NCI-H82 (cell line): ENCODE measurements around the gene TARBP1.
"Not testable (repeated sequence)": the region's sequence is repeated elsewhere in the genome, so short reads cannot be mapped to it uniquely, and the experiment has no call there.

ENCODE experiments used
- DNase-seq: peaks from one replicate; lab custom pipeline; 2025; lab: John Stamatoyannopoulos, UW

TARBP1 gene

DNA sequence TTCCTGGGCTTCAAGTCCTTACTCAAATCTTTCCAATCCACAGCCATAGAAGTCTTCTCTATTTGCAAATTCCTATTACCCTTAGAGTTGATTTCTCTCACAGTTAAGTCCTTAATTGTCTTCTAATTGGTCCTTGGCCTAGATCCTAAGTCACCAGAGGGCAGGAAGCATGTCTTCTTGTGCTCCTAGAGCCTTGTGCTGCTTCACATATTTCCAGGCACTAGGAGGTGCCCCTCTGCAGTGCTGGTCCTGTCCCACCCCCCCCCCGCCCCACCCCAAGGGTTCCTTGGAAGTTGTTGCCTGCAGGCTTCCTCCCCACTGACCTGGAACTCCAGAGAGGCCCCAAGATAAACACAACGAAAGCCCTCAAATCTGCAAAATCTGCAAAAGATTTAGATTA is 28.1 kb upstream of the TARBP1 start:
- DNase-seq = no peak

DNA sequence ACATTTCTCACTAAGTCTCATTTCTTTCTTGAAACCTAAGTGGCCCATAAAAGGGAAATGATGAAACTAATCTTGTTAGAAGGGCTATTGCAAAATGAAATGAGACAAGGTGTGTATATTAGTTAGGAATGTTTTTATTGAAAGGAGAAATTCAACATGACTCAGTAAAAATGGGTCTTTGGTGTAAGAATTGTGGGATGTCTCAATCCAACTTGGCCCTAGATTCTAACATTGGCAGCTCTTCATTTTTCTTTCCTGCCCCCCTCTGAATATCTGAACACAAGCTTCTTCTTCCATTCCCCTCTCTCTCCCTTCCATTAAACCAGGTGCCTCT is 26.8 kb upstream of the TARBP1 start:
- DNase-seq = no peak

DNA sequence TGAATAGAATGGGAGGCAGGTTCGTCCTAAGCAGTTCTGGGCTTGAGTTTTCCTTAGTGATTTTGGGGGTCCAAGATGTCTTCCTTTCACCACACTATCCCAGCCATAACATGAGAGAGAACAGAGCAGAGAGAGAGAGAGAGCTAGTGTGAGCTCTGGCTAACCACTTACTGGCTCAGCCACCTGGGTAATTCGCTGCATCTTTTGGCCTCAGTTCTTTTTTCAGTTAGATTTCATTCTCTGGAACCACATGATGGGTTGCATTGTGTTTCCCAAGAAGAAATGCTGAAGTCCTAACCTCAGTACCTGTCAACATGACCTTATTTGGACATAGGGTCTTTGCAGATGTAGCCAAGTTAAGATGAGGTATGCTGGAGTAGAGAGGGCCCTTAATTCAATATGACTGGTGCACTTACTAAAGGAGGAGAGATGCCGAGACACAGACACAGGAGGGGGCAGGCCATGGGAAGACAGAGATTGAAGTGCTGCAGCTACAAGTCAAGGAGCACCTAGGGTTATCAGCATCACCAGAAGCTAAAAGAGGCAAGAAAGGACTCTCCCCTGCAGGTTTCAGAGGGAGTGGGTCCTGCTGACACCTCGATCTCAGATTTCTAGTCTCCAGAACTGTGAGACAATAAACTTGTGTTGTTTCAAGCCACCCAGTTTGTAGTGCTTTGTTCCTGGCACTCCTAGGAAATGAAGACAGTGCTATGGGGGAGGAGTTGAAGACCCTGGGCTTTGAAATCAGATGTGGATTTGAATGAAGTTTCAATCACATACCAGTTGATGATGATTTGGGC is 26.2 kb upstream of the TARBP1 start:
- no peak for DNase-seq

DNA sequence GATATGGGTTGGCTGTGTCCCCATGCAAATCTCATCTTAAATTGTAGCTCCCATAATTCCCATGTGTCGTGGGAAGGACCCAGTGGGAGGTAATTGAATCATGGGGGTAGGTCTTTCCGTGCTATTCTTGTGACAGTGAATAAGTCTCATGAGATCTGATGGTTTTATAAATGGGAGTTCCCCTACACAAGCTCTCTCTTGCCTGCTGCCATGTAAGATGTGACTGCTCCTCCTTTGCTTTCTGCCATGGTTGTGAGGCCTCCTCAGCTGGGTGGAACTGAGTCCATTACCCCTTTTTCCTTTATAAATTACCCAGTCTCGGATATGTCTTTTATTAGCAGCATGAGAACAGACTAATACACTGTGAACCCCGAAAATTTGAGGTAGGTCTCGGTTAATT is 25.3 kb upstream of the TARBP1 start:
- not testable (repeated sequence) for DNase-seq

DNA sequence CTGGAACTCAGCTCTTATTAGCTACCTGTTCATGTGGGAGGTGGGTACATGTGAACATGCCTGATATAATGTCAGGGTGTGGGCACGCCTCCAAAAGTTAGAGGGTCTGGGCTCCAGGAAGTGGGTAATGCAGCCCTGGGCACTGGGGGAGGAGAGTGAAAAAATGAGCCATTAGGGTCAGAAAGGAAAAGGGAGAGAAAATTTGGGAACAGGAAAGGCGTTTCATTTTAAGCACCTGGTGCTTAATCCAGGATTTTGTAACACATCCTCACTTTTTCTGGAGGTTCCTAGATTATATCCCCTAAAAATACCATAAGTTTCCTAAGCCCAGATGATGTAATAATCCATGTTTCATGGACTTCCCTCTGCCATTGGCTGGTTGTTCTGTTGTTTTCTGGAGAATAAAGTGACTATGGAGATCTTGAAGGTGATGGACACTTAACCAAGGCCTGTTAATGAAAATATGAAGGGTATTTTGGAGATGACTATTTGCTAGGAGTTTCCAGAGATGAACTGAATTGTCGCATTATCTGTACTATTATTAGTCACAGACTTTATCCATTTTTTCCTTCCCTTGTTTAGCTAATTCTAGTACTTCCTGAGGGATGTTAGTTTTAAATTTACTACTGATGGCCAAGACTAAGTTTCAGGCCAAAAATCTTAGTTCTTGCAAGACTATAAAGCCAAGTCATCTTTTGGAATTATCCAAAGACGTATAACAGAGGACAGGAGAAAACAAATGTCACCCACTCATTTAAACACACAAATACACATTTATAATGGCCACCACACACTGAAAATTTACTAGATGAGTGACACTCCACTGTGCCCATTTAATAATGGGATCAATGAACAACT is 24.4 kb upstream of the TARBP1 start:
- DNase-seq = no peak

DNA sequence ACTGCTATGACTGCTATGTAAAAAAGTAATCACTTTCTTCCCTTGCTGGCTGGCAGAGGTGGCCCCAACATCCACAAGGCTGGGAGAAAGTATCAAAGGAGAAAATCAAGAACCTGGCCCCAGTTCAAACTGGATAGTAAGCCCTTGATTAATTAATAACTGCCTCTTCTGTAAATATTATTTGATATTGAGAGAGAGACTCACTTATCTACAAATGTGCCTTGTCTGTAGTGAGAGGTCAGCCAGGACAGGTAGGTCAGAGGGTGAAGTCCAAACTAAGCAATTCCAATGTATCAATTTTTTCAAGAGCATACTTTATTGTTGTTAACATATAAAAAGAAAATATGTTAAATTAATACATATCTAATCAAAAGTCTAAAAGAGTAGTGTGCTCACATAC is 23.8 kb upstream of the TARBP1 start:
- DNase-seq = no peak

DNA sequence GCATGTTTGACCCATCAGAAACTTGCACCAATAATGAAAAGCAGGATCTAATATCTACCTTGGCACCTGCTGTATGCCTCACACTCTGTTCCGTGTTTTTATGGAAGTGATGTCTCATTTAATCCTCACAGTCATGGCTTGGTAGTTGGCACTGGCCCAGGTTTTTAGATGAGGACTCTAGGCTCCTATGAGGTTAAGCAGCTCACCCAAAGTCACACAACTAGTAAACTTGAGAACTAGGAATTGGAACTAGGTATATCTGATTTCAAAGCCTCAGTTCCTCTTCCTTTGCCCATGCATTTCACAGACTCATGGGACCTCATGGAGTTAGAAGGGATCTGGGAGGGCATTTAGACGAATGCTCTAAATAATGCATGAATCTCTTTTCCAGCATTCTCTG is 21.3 kb upstream of the TARBP1 start:
- DNase-seq = peak; percentile 83

DNA sequence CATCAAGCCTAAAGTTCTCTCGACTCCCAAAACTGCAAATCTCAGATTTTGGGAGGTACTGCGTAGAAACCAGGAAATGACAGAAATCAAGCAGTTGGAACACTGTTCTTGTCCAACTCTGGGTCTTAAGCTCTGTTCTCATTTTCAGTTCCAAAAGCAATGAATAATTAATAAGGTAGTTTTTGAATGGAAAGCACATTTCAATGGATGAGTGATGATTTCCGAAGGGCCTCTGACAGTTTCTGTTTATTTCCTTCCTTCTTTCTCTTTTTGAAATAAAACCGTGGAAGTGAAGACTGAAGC is 20.9 kb upstream of the TARBP1 start:
- no peak for DNase-seq

DNA sequence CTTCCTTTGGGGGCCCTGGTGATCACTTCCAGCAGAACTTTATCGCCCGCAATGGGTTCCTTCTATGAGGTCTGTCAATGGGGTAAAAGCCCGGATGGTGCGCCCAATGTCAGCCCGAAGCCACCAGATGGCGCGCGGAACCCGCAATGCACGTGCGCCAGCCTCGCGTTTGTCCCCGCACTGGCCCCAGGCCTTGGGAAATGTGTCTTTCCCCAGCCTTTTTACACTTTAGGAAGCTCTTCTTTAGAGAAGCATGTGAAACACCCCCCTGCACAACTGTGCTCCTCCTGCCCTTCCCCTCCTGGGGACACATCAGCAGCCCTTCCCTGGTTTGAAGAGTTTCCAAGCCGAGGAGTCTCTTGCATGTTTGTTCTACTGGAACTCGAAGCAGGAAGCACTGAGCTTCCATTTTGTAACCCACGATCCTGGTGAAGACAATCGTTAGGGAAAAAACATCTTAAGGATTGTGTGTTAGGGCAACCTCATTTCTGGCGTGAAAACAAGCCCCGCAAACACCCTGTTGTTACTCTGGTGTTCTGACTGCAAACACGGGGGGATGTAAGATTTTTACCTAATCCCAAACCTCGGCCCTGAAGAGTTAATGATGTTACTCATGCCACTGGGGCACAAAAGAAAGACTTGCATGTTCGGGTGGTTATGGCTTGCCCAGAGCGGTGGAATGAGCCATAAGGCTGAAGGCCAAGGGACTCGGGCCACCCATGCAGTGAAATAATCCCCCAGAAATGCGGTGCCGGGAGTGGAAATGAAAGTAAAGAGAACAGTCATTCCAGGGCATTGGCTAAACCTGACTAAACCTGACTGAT is 20.4 kb upstream of the TARBP1 start:
- DNase-seq = peak; percentile 93

DNA sequence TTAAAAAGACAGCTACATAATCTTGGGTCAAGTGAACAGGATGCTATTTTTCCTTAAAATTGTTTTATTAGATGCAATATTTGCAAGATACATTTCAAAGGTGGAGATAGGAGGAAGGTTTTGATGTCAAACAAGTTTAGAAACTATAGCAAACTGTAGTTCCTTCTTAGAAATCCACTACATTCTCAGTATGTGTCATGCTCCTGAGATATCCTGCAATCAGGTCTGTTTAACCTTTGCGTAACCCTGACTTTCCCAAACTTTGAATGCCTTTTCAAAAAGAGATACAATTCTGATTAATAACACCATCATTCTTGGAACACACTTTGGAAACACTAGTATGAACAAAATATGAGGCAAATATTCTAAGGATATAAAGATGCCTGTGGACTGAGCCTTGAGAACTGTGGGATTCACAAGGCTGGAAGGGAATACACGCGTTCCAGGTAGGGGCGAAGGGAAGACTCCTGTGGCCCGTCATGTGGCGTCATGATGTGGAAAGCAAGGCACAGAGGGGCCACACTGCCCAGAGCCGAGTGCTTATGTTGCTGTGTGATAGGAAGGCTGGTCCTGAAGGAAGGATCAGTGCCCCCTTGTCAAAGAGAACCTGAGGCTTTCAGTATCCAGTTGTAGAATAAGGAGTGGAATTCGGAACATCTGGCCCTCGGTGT is 19.6 kb upstream of the TARBP1 start:
- no peak for DNase-seq

DNA sequence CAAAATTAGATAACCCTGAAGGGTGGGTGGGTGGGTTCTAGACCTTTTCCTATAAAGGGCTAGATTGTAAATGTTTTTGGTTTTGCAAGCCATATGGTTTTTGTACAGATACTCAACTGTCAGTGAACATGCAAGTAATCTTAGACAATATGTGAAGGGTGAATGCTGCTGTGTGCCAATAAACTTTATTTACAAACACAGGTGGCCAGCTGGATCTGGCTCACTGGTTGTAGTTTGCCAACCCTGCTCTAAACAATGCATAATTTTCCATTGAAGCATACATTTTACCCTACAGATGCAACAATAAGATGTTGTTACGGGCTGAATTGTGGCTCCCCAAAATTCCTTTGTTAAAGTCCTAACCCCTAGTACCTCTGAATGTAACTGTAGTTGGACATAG is 18.6 kb upstream of the TARBP1 start:
- no peak for DNase-seq

DNA sequence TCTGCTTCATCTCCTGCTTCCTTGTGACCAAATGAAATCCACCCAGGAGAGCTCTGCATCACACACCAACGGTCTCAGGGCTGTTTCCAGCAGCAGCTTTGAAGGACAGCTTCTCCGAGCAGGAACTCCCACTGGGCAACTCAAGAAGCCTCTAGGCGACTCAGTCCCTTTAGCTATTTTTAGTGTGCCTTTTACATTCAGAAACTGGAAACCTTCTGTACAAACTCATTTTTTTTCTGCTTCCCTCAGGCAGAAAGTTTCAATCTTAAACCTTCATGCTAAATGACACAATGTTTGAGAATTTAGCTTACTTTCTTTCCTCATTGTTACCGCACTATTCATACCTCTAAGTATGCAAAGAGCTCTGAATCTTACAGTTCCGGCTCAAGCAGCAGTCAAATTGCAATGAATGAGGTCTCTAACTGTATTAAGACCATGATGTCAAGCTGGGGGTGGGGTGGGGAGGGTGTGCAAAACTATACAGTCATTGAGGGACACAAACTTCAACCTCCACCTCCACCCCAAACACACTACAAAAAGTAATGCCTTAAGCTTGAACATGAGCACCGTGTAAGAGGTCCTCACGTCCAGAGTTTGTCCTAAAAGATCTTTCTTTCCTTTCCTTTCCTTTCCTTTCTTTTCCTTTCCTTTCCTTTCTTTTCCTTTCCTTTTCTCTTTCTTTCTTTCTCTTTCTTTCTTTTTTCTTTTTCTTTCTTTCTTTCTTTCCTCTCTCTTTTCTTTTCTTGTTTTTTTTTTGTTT is 16.4 kb upstream of the TARBP1 start:
- no peak for DNase-seq

DNA sequence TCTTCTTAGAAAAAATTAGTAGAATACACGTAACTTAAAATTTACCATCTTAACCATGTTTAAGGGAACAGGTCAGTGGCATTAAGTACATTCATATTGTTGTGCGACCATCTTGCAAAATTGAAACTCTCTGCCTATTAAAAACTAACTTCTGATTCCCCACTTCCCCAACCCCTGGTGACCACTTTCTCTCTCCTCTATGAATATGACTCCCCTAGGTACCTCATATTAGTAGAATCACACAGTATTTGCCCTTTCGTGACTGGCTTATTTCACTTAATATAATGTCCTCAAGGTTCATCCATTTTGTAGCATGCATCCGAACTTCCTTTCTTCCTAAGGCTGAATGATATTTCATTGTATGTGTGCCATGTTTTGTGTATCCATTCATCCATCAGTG is 15.1 kb upstream of the TARBP1 start:
- no peak for DNase-seq

DNA sequence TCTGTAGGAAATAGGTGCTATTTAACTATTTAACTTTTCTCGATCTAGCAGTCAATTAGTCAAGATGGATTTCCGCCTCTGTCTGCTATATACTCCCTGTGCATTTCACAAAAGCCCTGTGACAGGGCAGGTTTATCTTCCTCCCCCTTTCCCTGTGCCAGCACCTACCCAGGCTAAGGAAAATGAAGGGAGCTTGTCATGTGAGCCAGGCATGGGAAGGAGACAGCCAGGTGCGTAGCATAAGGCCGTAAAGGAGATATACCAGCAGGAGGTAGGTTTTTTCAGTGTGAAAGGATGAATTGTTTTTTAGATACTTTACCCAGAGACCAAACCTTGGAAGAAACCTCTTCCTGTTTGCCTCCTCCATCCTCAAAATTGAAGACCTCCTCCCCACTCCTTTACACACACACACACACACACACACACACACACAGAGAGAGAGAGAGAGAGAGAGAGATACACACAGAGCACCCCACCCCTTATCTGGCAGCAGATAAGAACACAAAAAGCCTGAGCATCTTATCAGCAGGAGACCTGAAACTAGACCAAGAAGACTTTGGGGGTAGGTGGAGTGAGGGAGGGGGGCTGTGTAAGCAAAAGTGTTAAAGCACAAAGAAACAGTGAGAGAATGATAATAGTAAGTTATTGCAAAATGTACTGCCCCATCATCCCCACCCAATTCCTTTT is 12.0 kb upstream of the TARBP1 start:
- no peak for DNase-seq

DNA sequence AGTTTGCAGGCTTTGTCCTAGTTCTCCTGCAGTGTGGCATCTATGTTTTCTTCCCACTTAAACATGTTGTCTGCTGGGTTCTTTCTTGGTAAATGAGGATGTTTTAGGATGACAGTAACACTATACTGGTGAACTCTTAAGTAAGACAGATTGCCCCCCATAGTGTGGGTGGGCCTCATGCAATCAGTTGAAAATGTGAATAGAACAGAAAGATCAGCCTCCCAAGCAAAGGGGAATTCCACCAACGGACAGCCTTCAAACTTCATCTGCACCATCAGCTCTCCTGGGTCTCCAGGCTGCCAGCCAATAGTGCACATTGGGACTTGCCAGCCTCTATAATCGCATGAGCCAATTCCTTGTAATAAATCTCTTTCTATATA is 10.7 kb upstream of the TARBP1 start:
- no peak for DNase-seq

DNA sequence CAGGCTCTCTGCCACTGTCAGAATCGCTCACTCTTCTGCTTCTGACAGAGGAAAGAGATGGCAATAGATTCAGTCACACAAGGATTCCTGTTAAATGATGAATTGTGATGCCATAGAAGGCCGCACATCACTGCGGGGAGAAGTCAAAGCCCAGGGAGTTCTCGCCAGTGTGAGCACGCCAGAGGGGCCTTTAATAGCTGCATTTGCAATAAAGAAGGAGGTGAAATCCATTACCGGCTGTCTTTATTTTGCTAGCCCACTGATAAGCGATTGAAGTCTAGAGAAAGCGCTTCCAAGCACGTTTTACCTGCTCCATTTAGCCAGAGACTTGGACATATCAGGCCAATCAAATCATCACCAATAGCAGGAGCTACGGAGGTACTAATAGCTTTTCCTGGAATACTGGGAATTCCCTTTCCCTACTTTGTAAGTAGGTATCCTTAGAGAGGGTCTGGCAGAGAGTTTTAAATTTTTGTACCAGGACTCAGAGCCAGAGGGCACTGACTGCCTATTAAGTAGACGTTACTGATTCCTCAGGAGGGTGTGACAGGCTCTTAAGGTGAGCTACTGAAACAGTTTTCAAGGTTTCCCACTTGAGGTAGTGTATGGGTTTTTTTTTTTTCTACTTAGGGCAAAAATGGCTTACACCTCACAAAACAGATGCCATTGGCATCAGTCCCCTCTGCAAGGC is 10.2 kb upstream of the TARBP1 start:
- no peak for DNase-seq

DNA sequence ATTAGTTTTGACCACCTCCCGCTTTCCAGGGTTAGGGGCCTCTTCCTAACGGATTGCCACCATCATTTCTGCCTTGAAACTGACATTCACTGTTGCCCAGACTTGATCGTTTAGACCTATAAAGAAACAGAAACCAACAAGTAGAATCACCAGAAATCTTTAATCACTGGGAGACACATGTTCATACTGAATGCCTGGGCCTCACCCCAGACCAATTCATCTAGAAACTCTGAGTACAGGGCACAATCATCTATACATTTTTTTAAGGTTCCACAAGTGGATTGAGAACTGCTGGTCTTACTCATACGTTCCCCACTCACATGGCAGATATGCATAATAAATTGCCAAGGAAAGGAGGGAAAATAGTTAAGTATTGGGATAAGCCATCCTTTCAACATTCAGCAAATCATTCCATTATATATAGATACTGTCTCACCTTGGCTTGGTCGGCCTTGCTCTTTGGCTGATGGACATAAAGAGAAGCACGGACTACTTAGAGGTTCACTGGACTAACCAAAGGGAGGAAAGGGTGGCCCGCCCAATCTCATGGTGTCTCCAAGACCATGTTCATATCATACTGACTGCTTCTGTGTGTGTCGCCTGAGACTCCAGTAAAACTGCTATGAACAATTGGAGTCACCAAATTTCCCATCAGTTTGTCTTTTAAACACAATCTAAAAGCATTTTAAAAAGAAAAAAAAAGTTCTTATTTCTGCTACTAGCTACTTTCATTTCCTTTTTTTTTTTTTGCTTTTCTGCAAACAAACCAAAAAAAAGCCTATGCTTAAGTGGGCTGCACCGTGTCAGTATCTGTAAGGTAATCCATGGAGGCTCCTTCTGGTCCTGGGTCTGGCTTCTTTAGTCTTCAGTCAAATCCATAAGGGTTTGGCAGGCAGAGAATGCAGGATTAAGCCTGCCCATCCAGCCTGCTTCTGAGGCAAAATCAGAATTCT is 9.4 kb upstream of the TARBP1 start:
- DNase-seq = peak; percentile 20

DNA sequence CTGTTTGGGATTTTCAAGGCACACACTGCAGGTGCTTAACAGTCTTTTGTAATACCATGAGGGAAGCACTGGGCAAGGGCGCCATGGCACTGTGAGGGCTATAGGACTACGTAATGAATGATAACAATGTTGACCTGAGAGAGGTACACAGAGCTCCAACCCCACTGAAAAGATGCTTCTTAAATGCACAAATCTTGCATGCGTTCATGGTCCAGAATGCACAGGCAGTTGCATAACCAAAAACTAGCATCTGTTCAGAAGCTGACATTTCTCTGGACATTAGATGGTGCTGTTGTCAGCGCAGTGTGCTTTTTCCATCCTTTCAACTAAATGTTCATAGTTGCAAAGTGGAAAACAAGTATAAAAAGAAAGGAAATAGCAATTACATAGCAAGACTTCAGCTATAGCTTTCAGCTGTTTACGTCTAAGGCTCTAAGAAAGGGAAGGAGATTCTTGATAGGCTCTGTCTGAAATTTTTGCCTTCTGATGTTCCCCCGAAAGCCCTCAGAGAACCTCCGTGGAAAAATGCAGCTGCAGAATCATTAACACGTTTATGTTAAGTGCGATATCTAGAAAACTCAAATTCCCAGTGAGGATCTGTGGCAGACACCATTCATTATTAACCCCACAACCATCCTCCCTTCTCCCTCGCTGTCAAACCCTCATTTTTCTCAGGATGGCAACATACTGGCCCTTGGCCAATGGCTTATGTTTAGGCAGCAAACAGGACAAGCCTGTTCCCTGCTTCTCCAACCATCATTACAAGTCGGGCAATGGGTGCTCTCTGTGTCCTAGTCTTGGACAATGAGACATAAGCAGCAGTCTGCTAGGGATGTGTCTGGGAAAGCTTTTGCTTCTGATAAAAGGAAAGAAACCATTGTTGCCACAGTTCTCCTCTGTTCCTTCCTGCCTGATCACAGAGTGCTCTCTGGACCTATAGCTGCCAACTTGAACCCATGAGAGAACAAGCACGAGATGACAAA is 8.2 kb upstream of the TARBP1 start:
- DNase-seq = peak; percentile 46
